ENCODE data around the gene PAGE3. TPM values are rescaled to one million over a fixed set of nuclear protein-coding genes. Genes with fewer than 3 reads are reported as not detected.

PAGE3 gene
- total RNA-seq, 1 experiment from 2014 or later: not detected

GRCh38 chrX:55290963-55291362, 26.2 kb upstream of the PAGE3 start:
- no peaks in the 10 kb centered on the region for H3K4me1 Mint-ChIP-seq
- H3K4me3 Mint-ChIP-seq: no peak overlapping the region
- ChIA-PET POLR2A (no interaction called here), CTCF (no interaction called here)
- peaks cover 14% of the 10 kb centered on the region; the same call in 1 of the 2 replicates for H3K36me3 Mint-ChIP-seq
- peaks cover 48% of the 10 kb centered on the region for H3K9me3 Mint-ChIP-seq
- peaks cover 3% of the 10 kb centered on the region; the same call in 1 of the 2 replicates for H3K27me3 Mint-ChIP-seq (ENCODE audit: low read depth)
- TF ChIP-seq EMX1 (CRISPR knock-in tag; IDR thresholded peaks at IDR 0.05) (no peak), SOX15 (CRISPR knock-in tag; IDR thresholded peaks at IDR 0.05) (no peak), ERG (CRISPR knock-in tag; IDR thresholded peaks at IDR 0.05) (no peak), SMAD4 (CRISPR knock-in tag; IDR thresholded peaks at IDR 0.05) (no peak)
- H3K27ac Mint-ChIP-seq: no peak overlapping the region
- no peak for ATAC-seq
- DNase-seq (ENCODE audit: low spot score): no peak

GRCh38 chrX:55279832-55280231, 15.1 kb upstream of the PAGE3 start:
- H3K4me3 Mint-ChIP-seq: no peak overlapping the region
- H3K27ac Mint-ChIP-seq: no peak overlapping the region
- no peaks in the 10 kb centered on the region; the same call in 1 of the 2 replicates for H3K27me3 Mint-ChIP-seq (ENCODE audit: low read depth)
- no peak for DNase-seq (ENCODE audit: low spot score)
- H3K36me3 Mint-ChIP-seq: no peaks in the 10 kb centered on the region; the same call in 1 of the 2 replicates
- POLR2A ChIA-PET: no interaction called here
- CTCF ChIA-PET: no interaction called here
- no peak for ATAC-seq
- H3K4me1 Mint-ChIP-seq: no peaks in the 10 kb centered on the region
- TF ChIP-seq ELF4 (CRISPR knock-in tag; IDR thresholded peaks at IDR 0.05; ENCODE audit: low read depth): no peak
- TF ChIP-seq MXD4 (CRISPR knock-in tag; IDR thresholded peaks at IDR 0.05; ENCODE audit: borderline replicate concordance): no peak
- TF ChIP-seq ZNF219 (CRISPR knock-in tag; IDR thresholded peaks at IDR 0.05; ENCODE audit: borderline replicate concordance): no peak
- TF ChIP-seq IRF2 (CRISPR knock-in tag; IDR thresholded peaks at IDR 0.05; ENCODE audit: borderline replicate concordance, low read depth): no peak
- TF ChIP-seq ZBTB21 (CRISPR knock-in tag; IDR thresholded peaks at IDR 0.05; ENCODE audit: borderline replicate concordance): no peak
- TF ChIP-seq JAZF1 (CRISPR knock-in tag; IDR thresholded peaks at IDR 0.05): no peak
- no peak for TF ChIP-seq ZBTB43 (CRISPR knock-in tag; IDR thresholded peaks at IDR 0.05)
- TF ChIP-seq CDX4 (CRISPR knock-in tag; IDR thresholded peaks at IDR 0.05; ENCODE audit: borderline replicate concordance): no peak
- TF ChIP-seq NR3C1 (CRISPR knock-in tag; conservative IDR thresholded peaks at IDR 0.05; ENCODE audit: low read depth): no peak
- no peak for TF ChIP-seq NR2C2 (CRISPR knock-in tag; IDR thresholded peaks at IDR 0.05)
- TF ChIP-seq ESRRA (CRISPR knock-in tag; IDR thresholded peaks at IDR 0.05; ENCODE audit: borderline replicate concordance): no peak
- TF ChIP-seq ZNF416 (CRISPR knock-in tag; IDR thresholded peaks at IDR 0.05): no peak
- no peak for TF ChIP-seq FOXP1 (CRISPR knock-in tag; IDR thresholded peaks at IDR 0.05; ENCODE audit: borderline replicate concordance)
- peaks cover 35% of the 10 kb centered on the region for H3K9me3 Mint-ChIP-seq

GRCh38 chrX:55260806-55261205, 3.9 kb downstream of the PAGE3 start:
- ATAC-seq: no peak
- Mint-ChIP-seq H3K36me3 (no peaks in the 10 kb centered on the region), H3K4me1 (no peaks in the 10 kb centered on the region), H3K4me3 (no peak overlapping the region), H3K9me3 (peaks cover 11% of the 10 kb centered on the region; the same call in 1 of the 2 replicates), H3K27ac (no peak overlapping the region), H3K27me3 (ENCODE audit: low read depth) (no peaks in the 10 kb centered on the region)
- CTCF ChIA-PET: no interaction called here
- POLR2A ChIA-PET: no interaction called here
- DNase-seq (ENCODE audit: low spot score): no peak
- TF ChIP-seq ETV6 (CRISPR knock-in tag; IDR thresholded peaks at IDR 0.05) (no peak), AR (CRISPR knock-in tag; IDR thresholded peaks at IDR 0.05) (no peak), SOX15 (CRISPR knock-in tag; IDR thresholded peaks at IDR 0.05) (no peak)

Measured in WTC11 (cell line).